Lung (tissue), 12 donors: Measurements from ENCODE around the gene POFUT1. TPM values are rescaled to one million over a fixed set of nuclear protein-coding genes. Genes with fewer than 3 reads are reported as not detected.

Experiments
- ATAC-seq: fragments of 200-7000 bp; cut with Tn5 transposase; one replicate; pipeline ENCODE4 v1.9.1; 2020; ENCODE audit warnings: moderate number of reproducible peaks; ENCODE audit not compliant: insufficient read depth, low FRiP score
- DNase-seq, 3 donors: peaks; one replicate each; pipeline ENCODE4 v3.0.0-alpha.2; 2013 to 2017
- H3K27ac ChIP-seq, 2 donors: one replicate each; pipeline ENCODE4 v1.5.1; 2013; ENCODE audit warnings: mild to moderate bottlenecking in 2 of 2, moderate library complexity in 2 of 2, control low read depth in 1 of 2, inconsistent platforms in 1 of 2, low read depth in 1 of 2, low read length in 1 of 2
- H3K27me3 ChIP-seq, 3 donors: one replicate each; pipeline ENCODE4 v1.5.1; 2013; ENCODE audit warnings: low read length in 2 of 3; ENCODE audit not compliant: control insufficient read depth in 3 of 3, insufficient read depth in 3 of 3
- H3K36me3 ChIP-seq, 4 donors: one replicate each; pipeline ENCODE4 v1.5.1; 2013; ENCODE audit warnings: low read length in 4 of 4, mild to moderate bottlenecking in 1 of 4, moderate library complexity in 1 of 4; ENCODE audit not compliant: control insufficient read depth in 4 of 4, insufficient read depth in 4 of 4
- H3K4me1 ChIP-seq, 5 donors: one replicate each; pipeline ENCODE4 v1.5.1; 2013; ENCODE audit warnings: low read length in 5 of 5, mild to moderate bottlenecking in 2 of 5, moderate library complexity in 1 of 5; ENCODE audit not compliant: control insufficient read depth in 5 of 5, insufficient read depth in 5 of 5
- H3K4me3 ChIP-seq: one replicate; pipeline ENCODE4 v1.5.1; 2013; ENCODE audit warnings: mild to moderate bottlenecking, control low read depth, moderate library complexity
- H3K9ac ChIP-seq, 2 donors: one replicate each; pipeline ENCODE4 v1.5.1; 2013; ENCODE audit warnings: low read length in 2 of 2, control low read depth in 1 of 2; ENCODE audit not compliant: insufficient read depth in 1 of 2
- H3K9me3 ChIP-seq, 4 donors: one replicate each; pipeline ENCODE4 v1.5.1; 2013; ENCODE audit warnings: low read length in 3 of 4, mild to moderate bottlenecking in 1 of 4, moderate library complexity in 1 of 4; ENCODE audit not compliant: control insufficient read depth in 4 of 4, insufficient read depth in 3 of 4
- CTCF ChIP-seq: IDR thresholded peaks from 2 replicates; pipeline ENCODE4 v1.5.1; 2012; ENCODE audit warnings: mild to moderate bottlenecking; ENCODE audit errors: control extremely low read depth, extremely low read depth
- WGBS, 2 donors: extraction: QIAGEN DNeasy Blood & Tissue Kit; methylation state at CpG; one replicate each; pipeline ENCODE4 v1.1.7; 2013; 5-methylcytosine and 5-hydroxymethylcytosine counted together
- polyA plus RNA-seq, 2 donors: library from polyadenylated mRNA; stranded (reverse); fragments of 200-250 nt; gene quantifications; one replicate each; pipeline ENCODE4 v1.2.1, GENCODE V29; 2013
- total RNA-seq, 2 donors: library from RNA; depleted of rRNA in 1 of 2; stranded (reverse); fragments of >200 nt in 1 of 2; gene quantifications; one replicate each; pipeline ENCODE4 v1.2.1, GENCODE V29; 2014 to 2021
- donor health status: control.
- donor health status: control.
- donor health status: Bipolar disorder and iron deficiency.
- donor health status: healthy.
- donor health status: DM: yes; HTN: yes; CAD: no.

Gene POFUT1
- total and polyA plus RNA-seq, 4 donors: 9.0 to 37.1 (median 21.7) TPM

GRCh38 chr20:32201296-32201976 lies 6.2 kb upstream of the POFUT1 start:
- H3K4me1 ChIP-seq: peaks cover 5 to 42% (median 18%) of the 10 kb centered on the region in 5 donors
- TF ChIP-seq CTCF: no peak
- no peaks in the 10 kb centered on the region for H3K27me3 ChIP-seq
- no peak overlapping the region for H3K4me3 ChIP-seq
- H3K9me3 ChIP-seq: no peaks in the 10 kb centered on the region
- WGBS, 2 donors: 71 to 89% methylated on average over 4 of the region's 4 CpGs
- H3K27ac ChIP-seq: peak overlapping the region in 1 of 2 donors; percentile 85
- ATAC-seq: peak; percentile 25
- H3K9ac ChIP-seq: peak overlapping the region in 1 of 2 donors; percentile 4
- peaks cover 14 to 30% (median 24%) of the 10 kb centered on the region in 4 donors for H3K36me3 ChIP-seq
- no peak for DNase-seq

GRCh38 chr20:32201977-32202363 lies 5.7 kb upstream of the POFUT1 start:
- no peaks in the 10 kb centered on the region for H3K9me3 ChIP-seq
- peaks cover 7 to 44% (median 18%) of the 10 kb centered on the region in 5 donors for H3K4me1 ChIP-seq
- peak overlapping the region in 1 of 2 donors; percentile 85 for H3K27ac ChIP-seq
- 27 to 46% methylated on average over 8 of the region's 8 CpGs for WGBS, 2 donors
- DNase-seq (no peak), ATAC-seq (peak; percentile 21)
- no peak for TF ChIP-seq CTCF
- H3K4me3 ChIP-seq: no peak overlapping the region
- peaks cover 14 to 25% (median 23%) of the 10 kb centered on the region in 4 donors for H3K36me3 ChIP-seq
- peak overlapping the region in 1 of 2 donors; percentile 4 for H3K9ac ChIP-seq
- no peaks in the 10 kb centered on the region for H3K27me3 ChIP-seq

DNA sequence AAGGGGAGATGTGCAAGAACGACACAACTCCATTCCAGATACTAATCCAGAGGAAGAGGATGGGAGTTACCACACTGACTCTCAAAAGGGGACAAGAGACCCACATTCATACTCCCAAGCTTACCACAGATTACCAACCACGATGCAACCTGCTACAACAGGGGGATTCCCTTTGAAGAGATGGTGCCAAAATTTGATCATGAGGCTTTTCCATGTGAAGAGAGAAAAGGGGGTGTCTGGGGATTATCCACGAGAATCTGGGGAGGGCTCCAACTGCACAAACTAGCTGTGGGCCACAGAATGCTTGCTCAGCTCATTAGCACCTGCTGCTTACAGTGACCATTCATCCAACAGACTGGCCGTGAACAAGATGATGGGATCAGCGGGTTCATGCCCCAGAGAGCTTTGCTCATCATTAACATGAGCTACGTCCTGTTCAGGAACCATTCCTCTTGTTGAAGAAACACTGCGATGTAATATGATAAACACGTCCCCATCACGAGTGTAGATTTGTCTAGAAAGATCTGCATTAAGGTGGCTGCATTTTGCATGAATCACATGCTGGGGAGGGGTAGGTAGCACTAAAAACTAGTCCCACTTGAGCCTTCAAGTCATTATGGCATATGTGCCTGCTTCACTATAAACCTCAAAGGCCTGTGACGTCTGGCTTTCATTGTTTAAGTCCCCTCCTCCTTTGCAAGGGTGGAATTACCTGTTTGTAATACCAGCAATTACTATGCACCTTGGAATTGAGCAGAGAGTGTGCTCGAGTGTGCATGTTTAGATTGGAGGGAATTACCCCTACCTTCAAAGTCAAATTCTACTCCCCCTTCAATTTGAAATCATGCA lies 4.1 kb upstream of the POFUT1 start:
- Histone ChIP-seq H3K4me3 (no peak overlapping the region), H3K9ac (peak overlapping the region; percentile 43 to 70), H3K27ac (peak overlapping the region; percentile 69 to 98), H3K9me3 (no peaks in the 10 kb centered on the region), H3K4me1 (peaks cover 11 to 47% (median 18%) of the 10 kb centered on the region in 5 donors), H3K36me3 (peaks cover 14 to 25% (median 22%) of the 10 kb centered on the region in 4 donors), H3K27me3 (no peaks in the 10 kb centered on the region)
- WGBS, 2 donors: 60 to 64% methylated on average over 11 of the region's 11 CpGs
- ATAC-seq (no peak), DNase-seq (peak; percentile 39 to 79 (median 63))
- no peak for TF ChIP-seq CTCF
